ENCODE results near the gene ALDH2. TPM values are rescaled to one million over a fixed set of nuclear protein-coding genes. Genes with fewer than 3 reads are reported as not detected.
"Not testable (repeated sequence)": the region's sequence is repeated elsewhere in the genome, so short reads cannot be mapped to it uniquely, and the experiment has no call there.

ALDH2 gene
- total and polyA plus RNA-seq, 12 donors: 60.6 to 403 (median 318) TPM

GRCh38 chr12:111818340-111818739 is 51.6 kb downstream of the ALDH2 start:
- Histone ChIP-seq H3K4me3 (no peak overlapping the region), H3K4me1 (peaks cover 0 to 14% (median 2%) of the 10 kb centered on the region in 9 donors), H3K9me3 (no peaks in the 10 kb centered on the region), H3K27me3 (no peaks in the 10 kb centered on the region), H3K27ac (no peak overlapping the region), H3K36me3 (no peaks in the 10 kb centered on the region)
- 91% methylated on average over 8 of the region's 8 CpGs for whole genome bisulfite sequencing, 2 donors
- ATAC-seq: no peak
- intact Hi-C loops (cut with DNase I): no loop called here
- TF ChIP-seq, protein P1, sequence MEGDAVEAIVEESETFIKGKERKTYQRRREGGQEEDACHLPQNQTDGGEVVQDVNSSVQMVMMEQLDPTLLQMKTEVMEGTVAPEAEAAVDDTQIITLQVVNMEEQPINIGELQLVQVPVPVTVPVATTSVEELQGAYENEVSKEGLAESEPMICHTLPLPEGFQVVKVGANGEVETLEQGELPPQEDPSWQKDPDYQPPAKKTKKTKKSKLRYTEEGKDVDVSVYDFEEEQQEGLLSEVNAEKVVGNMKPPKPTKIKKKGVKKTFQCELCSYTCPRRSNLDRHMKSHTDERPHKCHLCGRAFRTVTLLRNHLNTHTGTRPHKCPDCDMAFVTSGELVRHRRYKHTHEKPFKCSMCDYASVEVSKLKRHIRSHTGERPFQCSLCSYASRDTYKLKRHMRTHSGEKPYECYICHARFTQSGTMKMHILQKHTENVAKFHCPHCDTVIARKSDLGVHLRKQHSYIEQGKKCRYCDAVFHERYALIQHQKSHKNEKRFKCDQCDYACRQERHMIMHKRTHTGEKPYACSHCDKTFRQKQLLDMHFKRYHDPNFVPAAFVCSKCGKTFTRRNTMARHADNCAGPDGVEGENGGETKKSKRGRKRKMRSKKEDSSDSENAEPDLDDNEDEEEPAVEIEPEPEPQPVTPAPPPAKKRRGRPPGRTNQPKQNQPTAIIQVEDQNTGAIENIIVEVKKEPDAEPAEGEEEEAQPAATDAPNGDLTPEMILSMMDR (IDR thresholded peaks at IDR 0.05): no peak
- DNase-seq: no peak

DNA sequence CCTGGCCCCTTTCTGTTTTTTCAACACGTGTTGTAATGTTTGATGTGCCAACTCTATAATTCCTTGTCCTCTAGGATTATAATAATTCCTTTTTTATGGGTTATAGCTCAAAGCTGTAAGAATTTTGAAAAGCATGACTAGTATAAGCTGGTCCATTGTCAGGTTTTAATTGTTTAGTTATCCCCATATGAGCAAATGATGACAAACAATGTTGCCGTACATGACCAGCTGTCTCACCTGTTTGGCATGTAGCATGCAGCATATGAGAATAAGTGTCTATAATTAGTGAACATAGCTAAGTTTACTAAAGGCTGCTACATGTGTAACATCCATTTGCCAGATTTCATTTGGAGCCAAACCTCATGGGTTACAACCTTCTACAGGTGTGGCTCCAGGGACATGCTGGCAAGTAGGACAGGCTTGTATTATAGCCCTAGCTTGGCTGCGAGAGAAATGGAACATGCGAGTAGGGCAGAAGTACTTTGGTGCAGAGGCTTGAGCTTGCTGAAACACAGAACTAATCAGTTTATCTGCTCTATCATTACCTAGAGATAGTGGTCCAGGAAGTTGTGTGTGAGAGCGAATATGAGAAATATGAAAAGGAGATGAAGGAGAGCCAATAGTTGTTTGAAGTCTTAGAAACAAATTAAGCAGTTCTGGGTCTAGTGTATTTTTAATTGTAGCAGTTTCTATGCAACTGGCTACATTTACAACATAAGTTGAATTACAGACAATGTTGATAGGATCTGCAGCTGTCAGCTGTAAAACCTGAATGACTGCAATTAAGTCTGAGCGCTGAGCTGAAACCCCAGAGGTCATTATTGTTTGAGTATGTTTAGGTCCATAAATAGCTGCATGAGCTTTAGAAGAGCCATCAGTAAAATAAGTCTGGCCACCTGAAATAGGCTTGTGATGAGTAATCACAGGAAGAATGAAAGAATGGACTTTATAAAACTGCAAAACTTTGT is 52.7 kb downstream of the ALDH2 start:
- DNase-seq: no peak
- Histone ChIP-seq H3K27ac (no peak overlapping the region), H3K36me3 (no peaks in the 10 kb centered on the region), H3K4me1 (peaks cover 0 to 24% (median 5%) of the 10 kb centered on the region in 9 donors), H3K27me3 (no peaks in the 10 kb centered on the region), H3K4me3 (no peak overlapping the region), H3K9me3 (no peaks in the 10 kb centered on the region)
- WGBS, 2 donors: 68 to 74% methylated on average over 6 of the region's 6 CpGs
- ATAC-seq: no peak
- intact Hi-C loops (cut with DNase I): no loop called here
- TF ChIP-seq, protein P1 (IDR thresholded peaks at IDR 0.05): no peak

DNA sequence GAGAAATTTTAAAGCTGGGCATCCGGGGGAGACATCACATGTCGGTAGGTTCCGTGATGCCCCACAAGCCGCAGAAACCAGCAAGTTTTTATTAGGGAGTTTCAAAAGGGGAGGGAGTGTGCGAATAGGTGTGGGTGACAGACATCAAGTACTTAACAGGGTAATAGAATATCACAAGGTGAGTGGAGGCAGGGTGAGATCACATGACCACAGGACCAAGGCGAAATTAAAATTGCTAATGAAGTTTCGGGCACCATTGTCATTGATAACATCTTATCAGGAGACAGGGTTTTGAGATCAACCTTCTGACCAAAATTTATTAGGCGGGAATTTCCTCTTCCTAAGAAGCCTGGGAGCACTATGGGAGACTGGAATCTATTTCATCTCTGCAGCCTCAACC is 54.1 kb downstream of the ALDH2 start:
- H3K9me3 ChIP-seq; intact Hi-C loops (cut with DNase I); ATAC-seq; DNase-seq; H3K27ac ChIP-seq; H3K27me3 ChIP-seq; H3K4me3 ChIP-seq; H3K36me3 ChIP-seq: not testable (repeated sequence)
- peaks cover 0 to 25% (median 5%) of the 10 kb centered on the region in 9 donors for H3K4me1 ChIP-seq
- WGBS, 2 donors: 88 to 91% methylated on average over 8 of the region's 8 CpGs

DNA sequence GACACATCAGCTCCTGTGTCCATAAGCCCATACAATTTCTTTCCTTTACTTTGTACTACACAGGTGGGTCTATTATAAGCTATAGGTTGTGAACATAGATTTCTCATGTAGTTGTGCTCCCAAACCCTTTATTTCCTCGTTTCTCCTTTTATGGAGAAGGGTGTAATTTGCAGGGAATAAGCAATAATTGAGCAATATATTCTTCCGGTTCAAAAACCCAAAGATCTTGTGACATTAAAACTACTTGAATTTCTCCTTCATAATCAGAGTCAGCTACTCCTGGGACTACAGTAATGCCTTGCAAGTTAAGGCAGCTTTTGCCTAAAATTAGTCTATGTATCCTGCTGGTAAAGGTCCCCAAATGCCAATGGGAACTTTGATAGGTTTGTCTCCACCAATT is 56.2 kb downstream of the ALDH2 start:
- no peaks in the 10 kb centered on the region for H3K9me3 ChIP-seq
- intact Hi-C loops (cut with DNase I): no loop called here
- ATAC-seq: no peak
- no peak overlapping the region for H3K4me3 ChIP-seq
- TF ChIP-seq, protein P1 (IDR thresholded peaks at IDR 0.05): no peak
- no peaks in the 10 kb centered on the region for H3K36me3 ChIP-seq
- no peak for DNase-seq
- peak overlapping the region in 1 of 10 donors; percentile 64 for H3K27ac ChIP-seq
- H3K27me3 ChIP-seq: no peaks in the 10 kb centered on the region
- peaks cover 0 to 28% (median 5%) of the 10 kb centered on the region in 9 donors for H3K4me1 ChIP-seq
- 49 to 53% methylated on average over 2 of the region's 2 CpGs for WGBS, 2 donors

- Histone ChIP-seq H3K4me3 (no peak overlapping the region), H3K27ac (peak overlapping the region in 1 of 10 donors; percentile 36), H3K9me3 (no peaks in the 10 kb centered on the region), H3K27me3 (no peaks in the 10 kb centered on the region), H3K36me3 (no peaks in the 10 kb centered on the region), H3K4me1 (peaks cover 0 to 28% (median 5%) of the 10 kb centered on the region in 9 donors)
- ATAC-seq (peak in 3 of 8 donors; percentile 59 to 88 (median 61)), DNase-seq (no peak)
- intact Hi-C loops (cut with DNase I): no loop called here
- 38 to 48% methylated on average over 3 of the region's 3 CpGs for WGBS, 2 donors
- TF ChIP-seq, protein P1 (IDR thresholded peaks at IDR 0.05): no peak
These were observed 57.2 kb downstream of the ALDH2 start for GRCh38 chr12:111823891-111824290.

All from heart right ventricle (tissue), 16 donors.